Amygdala (tissue), 56 donors: ENCODE data around the gene CHN2.

Experiments used
- DNase-seq, 56 donors: peaks; one replicate each; lab custom pipeline; 2025; lab: John Stamatoyannopoulos, UW

Gene CHN2

GRCh38 chr7:29449569-29450260, 255.1 kb downstream of the CHN2 start:
- no peak for DNase-seq

- DNase-seq, result no peak
Observed at GRCh38 chr7:29453021-29453420, 258.4 kb downstream of the CHN2 start.

GRCh38 chr7:29454464-29454863, 259.9 kb downstream of the CHN2 start:
- DNase-seq, result no peak

GRCh38 chr7:29454899-29455451, 260.4 kb downstream of the CHN2 start:
- no peak for DNase-seq

GRCh38 chr7:29457141-29457561, 262.6 kb downstream of the CHN2 start:
- peak in 4 of 56 donors; percentile 4 to 7 (median 6) for DNase-seq

- DNase-seq, result peak in 22 of 56 donors; percentile 1 to 67 (median 28)
Observed at GRCh38 chr7:29457565-29458011, 263.0 kb downstream of the CHN2 start.

GRCh38 chr7:29458933-29459332, 264.4 kb downstream of the CHN2 start:
- DNase-seq, result no peak

- DNase-seq, result no peak
Observed at GRCh38 chr7:29459589-29459988, 265.0 kb downstream of the CHN2 start.

- DNase-seq, result no peak
Observed at GRCh38 chr7:29461996-29462395, 267.4 kb downstream of the CHN2 start.

- DNase-seq, result no peak
Observed at GRCh38 chr7:29463504-29464158, 269.1 kb downstream of the CHN2 start.

GRCh38 chr7:29464753-29465152, 270.2 kb downstream of the CHN2 start:
- DNase-seq, result no peak

GRCh38 chr7:29467193-29467926, 272.8 kb downstream of the CHN2 start:
- no peak for DNase-seq

- DNase-seq, result no peak
Observed at GRCh38 chr7:29468196-29468595, 273.6 kb downstream of the CHN2 start.

GRCh38 chr7:29469281-29469680, 274.7 kb downstream of the CHN2 start:
- DNase-seq, result no peak

- DNase-seq, result no peak
Observed at GRCh38 chr7:29469976-29470557, 275.5 kb downstream of the CHN2 start.

GRCh38 chr7:29471444-29472138, 277.0 kb downstream of the CHN2 start:
- no peak for DNase-seq

- no peak for DNase-seq
Observed at GRCh38 chr7:29476916-29477315, 282.3 kb downstream of the CHN2 start.

- DNase-seq, result no peak
Observed at GRCh38 chr7:29478226-29478625, 283.7 kb downstream of the CHN2 start.

GRCh38 chr7:29478687-29479240, 284.2 kb downstream of the CHN2 start:
- no peak for DNase-seq
